SK-N-SH (cell line): ENCODE results near the gene KNTC1.

Experiments
- CTCF ChIP-seq: fragments of 200-600 bp; sonication (generic); IDR thresholded peaks from 2 replicates; pipeline ENCODE4 v1.6.1; 2017; ENCODE audit warnings: antibody characterized with exemption, mild to moderate bottlenecking, moderate library complexity
- JUND ChIP-seq: IDR thresholded peaks from 2 replicates; pipeline ENCODE4 v1.4.0; 2012
- RAD21 ChIP-seq: IDR thresholded peaks from 2 replicates; pipeline ENCODE4 v1.6.1; 2012; ENCODE audit warnings: mild to moderate bottlenecking, low read length
- USF2 ChIP-seq: fragments of 150-350 bp; IDR thresholded peaks from 2 replicates; pipeline ENCODE4 v1.6.1; 2017; ENCODE audit warnings: antibody characterized with exemption, low read length, low read depth, borderline replicate concordance
- TF ChIP-seq, protein P1 (sequence below): IDR thresholded peaks from 2 replicates; pipeline ENCODE4 v1.6.1; 2012; ENCODE audit warnings: mild to moderate bottlenecking, low read depth, low read length, moderate library complexity

GRCh38 chr12:122513660-122514059, 13.4 kb upstream of the KNTC1 start:
- TF ChIP-seq JUND (no peak), USF2 (no peak), RAD21 (no peak), CTCF (no peak)
- TF ChIP-seq, protein P1, sequence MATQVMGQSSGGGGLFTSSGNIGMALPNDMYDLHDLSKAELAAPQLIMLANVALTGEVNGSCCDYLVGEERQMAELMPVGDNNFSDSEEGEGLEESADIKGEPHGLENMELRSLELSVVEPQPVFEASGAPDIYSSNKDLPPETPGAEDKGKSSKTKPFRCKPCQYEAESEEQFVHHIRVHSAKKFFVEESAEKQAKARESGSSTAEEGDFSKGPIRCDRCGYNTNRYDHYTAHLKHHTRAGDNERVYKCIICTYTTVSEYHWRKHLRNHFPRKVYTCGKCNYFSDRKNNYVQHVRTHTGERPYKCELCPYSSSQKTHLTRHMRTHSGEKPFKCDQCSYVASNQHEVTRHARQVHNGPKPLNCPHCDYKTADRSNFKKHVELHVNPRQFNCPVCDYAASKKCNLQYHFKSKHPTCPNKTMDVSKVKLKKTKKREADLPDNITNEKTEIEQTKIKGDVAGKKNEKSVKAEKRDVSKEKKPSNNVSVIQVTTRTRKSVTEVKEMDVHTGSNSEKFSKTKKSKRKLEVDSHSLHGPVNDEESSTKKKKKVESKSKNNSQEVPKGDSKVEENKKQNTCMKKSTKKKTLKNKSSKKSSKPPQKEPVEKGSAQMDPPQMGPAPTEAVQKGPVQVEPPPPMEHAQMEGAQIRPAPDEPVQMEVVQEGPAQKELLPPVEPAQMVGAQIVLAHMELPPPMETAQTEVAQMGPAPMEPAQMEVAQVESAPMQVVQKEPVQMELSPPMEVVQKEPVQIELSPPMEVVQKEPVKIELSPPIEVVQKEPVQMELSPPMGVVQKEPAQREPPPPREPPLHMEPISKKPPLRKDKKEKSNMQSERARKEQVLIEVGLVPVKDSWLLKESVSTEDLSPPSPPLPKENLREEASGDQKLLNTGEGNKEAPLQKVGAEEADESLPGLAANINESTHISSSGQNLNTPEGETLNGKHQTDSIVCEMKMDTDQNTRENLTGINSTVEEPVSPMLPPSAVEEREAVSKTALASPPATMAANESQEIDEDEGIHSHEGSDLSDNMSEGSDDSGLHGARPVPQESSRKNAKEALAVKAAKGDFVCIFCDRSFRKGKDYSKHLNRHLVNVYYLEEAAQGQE, result no peak
